ENCODE results near the gene NFIL3. TPM values are rescaled to one million over a fixed set of nuclear protein-coding genes. Genes with fewer than 3 reads are reported as not detected.

Gene NFIL3
- total and polyA plus RNA-seq, 2 of the 4 experiments (the other 2 are of a cell fraction): 27.6 to 27.7 TPM

GRCh38 chr9:91424403-91425176 is 958 bp upstream of the NFIL3 start:
- ATAC-seq (ENCODE audit: low read depth): peak; percentile 8
- no peaks in the 10 kb centered on the region for H3K9me3 ChIP-seq (ENCODE audit: control insufficient read depth, insufficient read depth, low read length)
- no TSS peak for BruUV-seq (replicated peaks)
- no peaks in the 10 kb centered on the region for H3K27me3 ChIP-seq (ENCODE audit: control insufficient read depth, insufficient read depth, low read length)
- peak overlapping the region; percentile 80 for H4K91ac ChIP-seq (ENCODE audit: insufficient read depth, low read depth, low read length)
- peak overlapping the region; percentile 69 for H2BK120ac ChIP-seq (ENCODE audit: low read depth, low read length)
- H3K18ac ChIP-seq (ENCODE audit: low read depth, low read length): peak overlapping the region; percentile 43
- H3K14ac ChIP-seq (replicated peaks; ENCODE audit: low read depth, low read length): peak overlapping the region; percentile 66
- peak overlapping the region; percentile 81 for H2AK9ac ChIP-seq (replicated peaks; ENCODE audit: low read depth, low read length, poor library complexity)
- peak overlapping the region; percentile 78 for H2AK5ac ChIP-seq (ENCODE audit: low read depth, low read length)
- peak overlapping the region; percentile 93 for H3K27ac ChIP-seq (ENCODE audit: insufficient read depth, low read length)
- peak overlapping the region; percentile 90 for H2BK5ac ChIP-seq (ENCODE audit: low read depth, low read length, poor library complexity, severe bottlenecking)
- H2AFZ ChIP-seq (replicated peaks; ENCODE audit: low read length, poor library complexity): peak overlapping the region; percentile 86
- POLR2A ChIA-PET (ENCODE audit: unreplicated experiment): interaction anchor here (0.5 to 0.6 kb wide), 4 partner anchors 28 to 347 kb away, joined by 3 to 6 read pairs (median 3); no protein-coding TSS in a partner anchor
- H3K4me1 ChIP-seq (ENCODE audit: control insufficient read depth, insufficient read depth, low read length): peaks cover 12% of the 10 kb centered on the region
- H2BK20ac ChIP-seq (ENCODE audit: low read depth, low read length): peak overlapping the region; percentile 53; the same call in 1 of the 2 replicates
- H3K9me1 ChIP-seq (ENCODE audit: insufficient read depth, low read length): peaks cover 2% of the 10 kb centered on the region; the same call in 1 of the 2 replicates
- H3K56ac ChIP-seq (ENCODE audit: extremely low read depth, insufficient read depth, low read length): peak overlapping the region; percentile 62
- CTCF ChIA-PET: interaction anchor here (1.0 to 1.2 kb wide), 3 partner anchors 9 to 335 kb away, joined by 3 to 5 read pairs (median 3); no protein-coding TSS in a partner anchor
- H3K79me1 ChIP-seq (ENCODE audit: low read depth in 1 of 2, low read length in 2 of 2): peaks cover 2 to 21% of the 10 kb centered on the region in 2 experiments; a peak in 2 of 4 replicates
- intact Hi-C loops (cut with micrococcal nuclease): loop anchor here (5.0 kb wide), 4 partner anchors 58 to 322 kb away; no protein-coding TSS in a partner anchor
- H3K4me3 ChIP-seq (ENCODE audit: insufficient read depth, low read depth, low read length): peak overlapping the region; percentile 87
- peak overlapping the region; percentile 89 for H3K9ac ChIP-seq (ENCODE audit: low read depth, low read length)
- peaks cover 15% of the 10 kb centered on the region for H4K20me1 ChIP-seq (ENCODE audit: insufficient read depth, low read length)
- H2BK15ac ChIP-seq (ENCODE audit: low read depth, low read length): peak overlapping the region; percentile 68; the same call in 2 of the 3 replicates
- peak overlapping the region; percentile 90 for H3K4ac ChIP-seq (ENCODE audit: low read depth, low read length)
- no peaks in the 10 kb centered on the region for H3K36me3 ChIP-seq (ENCODE audit: control insufficient read depth, insufficient read depth, low read length)
- DNase-seq: peak; percentile 89
- H4K8ac ChIP-seq (ENCODE audit: low read depth in 2 of 2, low read length in 2 of 2): peak overlapping the region; percentile 33 to 80
- peak overlapping the region; percentile 56 for H3K4me2 ChIP-seq (ENCODE audit: low read depth, low read length)
- in situ Hi-C loops (cut with MboI; ENCODE audit: low sequenced_read_pairs): loop anchor here (5.0 kb wide), 1 partner anchor 73 kb away; no protein-coding TSS in a partner anchor
- H4K5ac ChIP-seq (ENCODE audit: low read depth, low read length): peak overlapping the region; percentile 7
- dilution Hi-C loops (cut with HindIII; ENCODE audit: low sequenced_read_pairs, unreplicated experiment): no loop called here
- WGBS, 2 experiments (ENCODE audit: extremely low coverage in 2 of 2, insufficient read length in 1 of 2): 13% methylated on average over 21 of the region's 67 CpGs; no CpG with 5 or more reads in 1 of the 2 experiments
- peak overlapping the region; percentile 88 for H3K23ac ChIP-seq (ENCODE audit: low read depth, low read length)
- no peak for TF ChIP-seq RFX5 (IDR thresholded peaks at IDR 0.05; ENCODE audit: low read depth, low read length)
- TF ChIP-seq POLR2A (IDR thresholded peaks at IDR 0.05; ENCODE audit: low read depth, low read length): peak; percentile 92
- TF ChIP-seq RAD21 (IDR thresholded peaks at IDR 0.05; ENCODE audit: low read length): peak; percentile 38
- no peak for TF ChIP-seq FOS (IDR thresholded peaks at IDR 0.05; ENCODE audit: low read depth, low read length)
- no peak for TF ChIP-seq RCOR1 (IDR thresholded peaks at IDR 0.05; ENCODE audit: insufficient replicate concordance, low read length)
- TF ChIP-seq MAZ (IDR thresholded peaks at IDR 0.05; ENCODE audit: borderline replicate concordance, low read depth, low read length): peak; percentile 48; the same call in 1 of the 2 replicates
- TF ChIP-seq CEBPB (IDR thresholded peaks at IDR 0.05; ENCODE audit: low read depth, low read length): peak; percentile 100
- TF ChIP-seq BHLHE40 (IDR thresholded peaks at IDR 0.05; ENCODE audit: low read depth, low read length): 0 out of 2 replicates have a peak, but pooled peaks have one; percentile 14
- no peak; the same call in 1 of the 2 replicates for TF ChIP-seq USF2 (IDR thresholded peaks at IDR 0.05; ENCODE audit: low read depth, low read length)
- TF ChIP-seq CTCF (conservative IDR thresholded peaks at IDR 0.05; ENCODE audit: low read depth, low read length): peak; percentile 24
- TF ChIP-seq NFE2L2 (IDR thresholded peaks at IDR 0.05; ENCODE audit: low read depth, low read length): peak; percentile 8; the same call in 1 of the 2 replicates
- peak; percentile 9; the same call in 1 of the 2 replicates for TF ChIP-seq MXI1 (IDR thresholded peaks at IDR 0.05; ENCODE audit: borderline replicate concordance, low read depth, low read length)
- TF ChIP-seq MAFK (IDR thresholded peaks at IDR 0.05; ENCODE audit: low read depth, low read length): no peak
